ENCODE results near the gene DNPH1. TPM values are rescaled to one million over a fixed set of nuclear protein-coding genes. Genes with fewer than 3 reads are reported as not detected.
A peak's percentile ranks its signal among the peaks of the same experiment; 100 is the strongest.

Gene DNPH1
- total and polyA plus RNA-seq, 9 of the 15 experiments (the other 6 are each of a cell fraction or from before 2014, with no cell fraction given): 7.3 to 300 (median 68.7) TPM

DNA sequence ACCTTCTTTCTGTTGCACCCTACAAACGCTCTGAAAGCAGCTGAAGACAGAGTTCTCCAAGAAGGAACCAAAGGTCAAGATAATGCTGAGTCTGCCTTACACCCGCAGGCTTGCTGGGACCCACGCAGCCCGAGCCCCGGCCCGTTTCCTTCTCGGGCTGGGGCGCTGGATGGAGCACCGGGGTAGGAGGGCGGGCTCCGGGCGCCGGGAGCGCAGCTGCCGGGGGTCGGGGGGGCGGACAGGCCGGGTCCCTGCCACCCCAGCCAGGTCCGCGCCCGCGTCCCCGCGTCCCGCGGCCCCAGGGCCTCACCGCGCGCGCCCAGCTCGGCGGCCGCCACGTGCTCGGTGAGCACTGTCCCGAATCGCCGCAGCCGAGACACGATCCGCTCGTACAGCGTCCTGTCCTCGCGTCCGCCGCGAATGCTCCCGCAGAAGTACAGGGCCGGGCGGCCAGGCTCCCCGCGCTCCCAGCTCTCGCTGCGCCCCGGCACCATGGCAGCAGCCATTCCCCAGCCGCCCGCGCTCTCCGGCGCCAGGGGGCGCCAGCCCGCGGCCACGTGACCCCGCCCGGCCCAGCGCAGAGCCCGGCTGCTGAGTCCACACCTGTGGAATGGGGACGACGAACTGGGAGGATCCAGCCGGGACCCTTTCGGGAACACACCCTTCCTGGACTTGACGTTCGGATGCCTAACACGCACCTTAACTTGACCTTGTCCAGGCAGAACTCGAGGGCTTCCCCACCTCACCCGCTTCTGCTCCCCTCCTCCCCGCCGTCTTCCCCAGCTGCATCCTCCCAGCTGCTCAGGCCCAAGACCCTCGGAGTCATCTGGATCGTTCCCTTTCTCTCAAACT lies at the start of gene DNPH1 (continued):
- TF ChIP-seq ZFX (CRISPR knock-in tag; IDR thresholded peaks at IDR 0.05) (peak; percentile 93), GATAD2A (IDR thresholded peaks at IDR 0.05) (peak; percentile 70), ZNF239 (CRISPR knock-in tag; IDR thresholded peaks at IDR 0.05) (peak; percentile 27; the same call in 1 of the 2 replicates)
- TF ChIP-seq, protein P1, sequence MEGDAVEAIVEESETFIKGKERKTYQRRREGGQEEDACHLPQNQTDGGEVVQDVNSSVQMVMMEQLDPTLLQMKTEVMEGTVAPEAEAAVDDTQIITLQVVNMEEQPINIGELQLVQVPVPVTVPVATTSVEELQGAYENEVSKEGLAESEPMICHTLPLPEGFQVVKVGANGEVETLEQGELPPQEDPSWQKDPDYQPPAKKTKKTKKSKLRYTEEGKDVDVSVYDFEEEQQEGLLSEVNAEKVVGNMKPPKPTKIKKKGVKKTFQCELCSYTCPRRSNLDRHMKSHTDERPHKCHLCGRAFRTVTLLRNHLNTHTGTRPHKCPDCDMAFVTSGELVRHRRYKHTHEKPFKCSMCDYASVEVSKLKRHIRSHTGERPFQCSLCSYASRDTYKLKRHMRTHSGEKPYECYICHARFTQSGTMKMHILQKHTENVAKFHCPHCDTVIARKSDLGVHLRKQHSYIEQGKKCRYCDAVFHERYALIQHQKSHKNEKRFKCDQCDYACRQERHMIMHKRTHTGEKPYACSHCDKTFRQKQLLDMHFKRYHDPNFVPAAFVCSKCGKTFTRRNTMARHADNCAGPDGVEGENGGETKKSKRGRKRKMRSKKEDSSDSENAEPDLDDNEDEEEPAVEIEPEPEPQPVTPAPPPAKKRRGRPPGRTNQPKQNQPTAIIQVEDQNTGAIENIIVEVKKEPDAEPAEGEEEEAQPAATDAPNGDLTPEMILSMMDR (IDR thresholded peaks at IDR 0.05 in 2 of 3, conservative IDR thresholded peaks at IDR 0.05 in 1 of 3; ENCODE audit: insufficient read depth in 2 of 3, low read depth in 1 of 3, low read length in 3 of 3): peak; percentile 87 to 91 (median 88)
- TF ChIP-seq, protein P2, sequence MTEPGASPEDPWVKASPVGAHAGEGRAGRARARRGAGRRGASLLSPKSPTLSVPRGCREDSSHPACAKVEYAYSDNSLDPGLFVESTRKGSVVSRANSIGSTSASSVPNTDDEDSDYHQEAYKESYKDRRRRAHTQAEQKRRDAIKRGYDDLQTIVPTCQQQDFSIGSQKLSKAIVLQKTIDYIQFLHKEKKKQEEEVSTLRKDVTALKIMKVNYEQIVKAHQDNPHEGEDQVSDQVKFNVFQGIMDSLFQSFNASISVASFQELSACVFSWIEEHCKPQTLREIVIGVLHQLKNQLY (CRISPR knock-in tag; conservative IDR thresholded peaks at IDR 0.05): peak in 1 of 2 experiments; percentile 96; a peak in 2 of 4 replicates
- TF ChIP-seq, protein P3, sequence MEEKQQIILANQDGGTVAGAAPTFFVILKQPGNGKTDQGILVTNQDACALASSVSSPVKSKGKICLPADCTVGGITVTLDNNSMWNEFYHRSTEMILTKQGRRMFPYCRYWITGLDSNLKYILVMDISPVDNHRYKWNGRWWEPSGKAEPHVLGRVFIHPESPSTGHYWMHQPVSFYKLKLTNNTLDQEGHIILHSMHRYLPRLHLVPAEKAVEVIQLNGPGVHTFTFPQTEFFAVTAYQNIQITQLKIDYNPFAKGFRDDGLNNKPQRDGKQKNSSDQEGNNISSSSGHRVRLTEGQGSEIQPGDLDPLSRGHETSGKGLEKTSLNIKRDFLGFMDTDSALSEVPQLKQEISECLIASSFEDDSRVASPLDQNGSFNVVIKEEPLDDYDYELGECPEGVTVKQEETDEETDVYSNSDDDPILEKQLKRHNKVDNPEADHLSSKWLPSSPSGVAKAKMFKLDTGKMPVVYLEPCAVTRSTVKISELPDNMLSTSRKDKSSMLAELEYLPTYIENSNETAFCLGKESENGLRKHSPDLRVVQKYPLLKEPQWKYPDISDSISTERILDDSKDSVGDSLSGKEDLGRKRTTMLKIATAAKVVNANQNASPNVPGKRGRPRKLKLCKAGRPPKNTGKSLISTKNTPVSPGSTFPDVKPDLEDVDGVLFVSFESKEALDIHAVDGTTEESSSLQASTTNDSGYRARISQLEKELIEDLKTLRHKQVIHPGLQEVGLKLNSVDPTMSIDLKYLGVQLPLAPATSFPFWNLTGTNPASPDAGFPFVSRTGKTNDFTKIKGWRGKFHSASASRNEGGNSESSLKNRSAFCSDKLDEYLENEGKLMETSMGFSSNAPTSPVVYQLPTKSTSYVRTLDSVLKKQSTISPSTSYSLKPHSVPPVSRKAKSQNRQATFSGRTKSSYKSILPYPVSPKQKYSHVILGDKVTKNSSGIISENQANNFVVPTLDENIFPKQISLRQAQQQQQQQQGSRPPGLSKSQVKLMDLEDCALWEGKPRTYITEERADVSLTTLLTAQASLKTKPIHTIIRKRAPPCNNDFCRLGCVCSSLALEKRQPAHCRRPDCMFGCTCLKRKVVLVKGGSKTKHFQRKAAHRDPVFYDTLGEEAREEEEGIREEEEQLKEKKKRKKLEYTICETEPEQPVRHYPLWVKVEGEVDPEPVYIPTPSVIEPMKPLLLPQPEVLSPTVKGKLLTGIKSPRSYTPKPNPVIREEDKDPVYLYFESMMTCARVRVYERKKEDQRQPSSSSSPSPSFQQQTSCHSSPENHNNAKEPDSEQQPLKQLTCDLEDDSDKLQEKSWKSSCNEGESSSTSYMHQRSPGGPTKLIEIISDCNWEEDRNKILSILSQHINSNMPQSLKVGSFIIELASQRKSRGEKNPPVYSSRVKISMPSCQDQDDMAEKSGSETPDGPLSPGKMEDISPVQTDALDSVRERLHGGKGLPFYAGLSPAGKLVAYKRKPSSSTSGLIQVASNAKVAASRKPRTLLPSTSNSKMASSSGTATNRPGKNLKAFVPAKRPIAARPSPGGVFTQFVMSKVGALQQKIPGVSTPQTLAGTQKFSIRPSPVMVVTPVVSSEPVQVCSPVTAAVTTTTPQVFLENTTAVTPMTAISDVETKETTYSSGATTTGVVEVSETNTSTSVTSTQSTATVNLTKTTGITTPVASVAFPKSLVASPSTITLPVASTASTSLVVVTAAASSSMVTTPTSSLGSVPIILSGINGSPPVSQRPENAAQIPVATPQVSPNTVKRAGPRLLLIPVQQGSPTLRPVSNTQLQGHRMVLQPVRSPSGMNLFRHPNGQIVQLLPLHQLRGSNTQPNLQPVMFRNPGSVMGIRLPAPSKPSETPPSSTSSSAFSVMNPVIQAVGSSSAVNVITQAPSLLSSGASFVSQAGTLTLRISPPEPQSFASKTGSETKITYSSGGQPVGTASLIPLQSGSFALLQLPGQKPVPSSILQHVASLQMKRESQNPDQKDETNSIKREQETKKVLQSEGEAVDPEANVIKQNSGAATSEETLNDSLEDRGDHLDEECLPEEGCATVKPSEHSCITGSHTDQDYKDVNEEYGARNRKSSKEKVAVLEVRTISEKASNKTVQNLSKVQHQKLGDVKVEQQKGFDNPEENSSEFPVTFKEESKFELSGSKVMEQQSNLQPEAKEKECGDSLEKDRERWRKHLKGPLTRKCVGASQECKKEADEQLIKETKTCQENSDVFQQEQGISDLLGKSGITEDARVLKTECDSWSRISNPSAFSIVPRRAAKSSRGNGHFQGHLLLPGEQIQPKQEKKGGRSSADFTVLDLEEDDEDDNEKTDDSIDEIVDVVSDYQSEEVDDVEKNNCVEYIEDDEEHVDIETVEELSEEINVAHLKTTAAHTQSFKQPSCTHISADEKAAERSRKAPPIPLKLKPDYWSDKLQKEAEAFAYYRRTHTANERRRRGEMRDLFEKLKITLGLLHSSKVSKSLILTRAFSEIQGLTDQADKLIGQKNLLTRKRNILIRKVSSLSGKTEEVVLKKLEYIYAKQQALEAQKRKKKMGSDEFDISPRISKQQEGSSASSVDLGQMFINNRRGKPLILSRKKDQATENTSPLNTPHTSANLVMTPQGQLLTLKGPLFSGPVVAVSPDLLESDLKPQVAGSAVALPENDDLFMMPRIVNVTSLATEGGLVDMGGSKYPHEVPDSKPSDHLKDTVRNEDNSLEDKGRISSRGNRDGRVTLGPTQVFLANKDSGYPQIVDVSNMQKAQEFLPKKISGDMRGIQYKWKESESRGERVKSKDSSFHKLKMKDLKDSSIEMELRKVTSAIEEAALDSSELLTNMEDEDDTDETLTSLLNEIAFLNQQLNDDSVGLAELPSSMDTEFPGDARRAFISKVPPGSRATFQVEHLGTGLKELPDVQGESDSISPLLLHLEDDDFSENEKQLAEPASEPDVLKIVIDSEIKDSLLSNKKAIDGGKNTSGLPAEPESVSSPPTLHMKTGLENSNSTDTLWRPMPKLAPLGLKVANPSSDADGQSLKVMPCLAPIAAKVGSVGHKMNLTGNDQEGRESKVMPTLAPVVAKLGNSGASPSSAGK (IDR thresholded peaks at IDR 0.05): peak; percentile 94
- TF ChIP-seq, protein P4, sequence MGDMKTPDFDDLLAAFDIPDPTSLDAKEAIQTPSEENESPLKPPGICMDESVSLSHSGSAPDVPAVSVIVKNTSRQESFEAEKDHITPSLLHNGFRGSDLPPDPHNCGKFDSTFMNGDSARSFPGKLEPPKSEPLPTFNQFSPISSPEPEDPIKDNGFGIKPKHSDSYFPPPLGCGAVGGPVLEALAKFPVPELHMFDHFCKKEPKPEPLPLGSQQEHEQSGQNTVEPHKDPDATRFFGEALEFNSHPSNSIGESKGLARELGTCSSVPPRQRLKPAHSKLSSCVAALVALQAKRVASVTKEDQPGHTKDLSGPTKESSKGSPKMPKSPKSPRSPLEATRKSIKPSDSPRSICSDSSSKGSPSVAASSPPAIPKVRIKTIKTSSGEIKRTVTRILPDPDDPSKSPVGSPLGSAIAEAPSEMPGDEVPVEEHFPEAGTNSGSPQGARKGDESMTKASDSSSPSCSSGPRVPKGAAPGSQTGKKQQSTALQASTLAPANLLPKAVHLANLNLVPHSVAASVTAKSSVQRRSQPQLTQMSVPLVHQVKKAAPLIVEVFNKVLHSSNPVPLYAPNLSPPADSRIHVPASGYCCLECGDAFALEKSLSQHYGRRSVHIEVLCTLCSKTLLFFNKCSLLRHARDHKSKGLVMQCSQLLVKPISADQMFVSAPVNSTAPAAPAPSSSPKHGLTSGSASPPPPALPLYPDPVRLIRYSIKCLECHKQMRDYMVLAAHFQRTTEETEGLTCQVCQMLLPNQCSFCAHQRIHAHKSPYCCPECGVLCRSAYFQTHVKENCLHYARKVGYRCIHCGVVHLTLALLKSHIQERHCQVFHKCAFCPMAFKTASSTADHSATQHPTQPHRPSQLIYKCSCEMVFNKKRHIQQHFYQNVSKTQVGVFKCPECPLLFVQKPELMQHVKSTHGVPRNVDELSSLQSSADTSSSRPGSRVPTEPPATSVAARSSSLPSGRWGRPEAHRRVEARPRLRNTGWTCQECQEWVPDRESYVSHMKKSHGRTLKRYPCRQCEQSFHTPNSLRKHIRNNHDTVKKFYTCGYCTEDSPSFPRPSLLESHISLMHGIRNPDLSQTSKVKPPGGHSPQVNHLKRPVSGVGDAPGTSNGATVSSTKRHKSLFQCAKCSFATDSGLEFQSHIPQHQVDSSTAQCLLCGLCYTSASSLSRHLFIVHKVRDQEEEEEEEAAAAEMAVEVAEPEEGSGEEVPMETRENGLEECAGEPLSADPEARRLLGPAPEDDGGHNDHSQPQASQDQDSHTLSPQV (IDR thresholded peaks at IDR 0.05): peak; percentile 96
